GM13976 (cell line): ENCODE measurements around the gene TCF7L1.

Experiments used
- DNase-seq: peaks from one replicate; pipeline ENCODE4 v3.0.0; 2012; ENCODE audit warnings: low spot score
- CTCF ChIP-seq: IDR thresholded peaks from 2 replicates; pipeline ENCODE4 v1.5.1; 2012; ENCODE audit warnings: borderline replicate concordance, mild to moderate bottlenecking; ENCODE audit not compliant: insufficient read depth; ENCODE audit errors: extremely low read depth, missing control alignments, control extremely low read depth
- in situ Hi-C: fragments of 300-500 bp; cut with MboI; formaldehyde crosslinking; loops from one replicate; pipeline ENCODE4 v1.12.0; 2022; ENCODE audit warnings: low sequenced_read_pairs, mixed read lengths, inconsistent platforms; ENCODE audit not compliant: unreplicated experiment

The TCF7L1 gene

GRCh38 chr2:85254540-85255300, 121.5 kb downstream of the TCF7L1 start:
- in situ Hi-C loops, result no loop called here

GRCh38 chr2:85255456-85255812, 122.2 kb downstream of the TCF7L1 start:
- no peak for TF ChIP-seq CTCF
- in situ Hi-C loops, result no loop called here
- no peak for DNase-seq

More at GRCh38 chr2:85254540-85255300, 121.5 kb downstream of the TCF7L1 start:
- no peak for DNase-seq
- TF ChIP-seq CTCF, result no peak

GRCh38 chr2:85255813-85256594, 122.8 kb downstream of the TCF7L1 start:
- no peak for TF ChIP-seq CTCF
- in situ Hi-C loops, result no loop called here
- DNase-seq, result no peak

- DNase-seq, result no peak
- in situ Hi-C loops, result no loop called here
- no peak for TF ChIP-seq CTCF
These were observed 124.3 kb downstream of the TCF7L1 start for GRCh38 chr2:85257359-85257969.

GRCh38 chr2:85257970-85258605, 124.9 kb downstream of the TCF7L1 start:
- TF ChIP-seq CTCF, result no peak
- in situ Hi-C loops, result no loop called here
- DNase-seq, result no peak

GRCh38 chr2:85259101-85259590, 126.0 kb downstream of the TCF7L1 start:
- in situ Hi-C loops, result no loop called here
- DNase-seq, result no peak
- no peak for TF ChIP-seq CTCF
